Naive thymus-derived CD4-positive, alpha-beta T cell (primary cell): ENCODE results near the gene PHF23. TPM values are rescaled to one million over a fixed set of nuclear protein-coding genes. Genes with fewer than 3 reads are reported as not detected.

Source experiments
- ATAC-seq: fragments of 150-1000 bp; cut with Tn5 transposase; 2 replicates; pipeline ENCODE4 v1.10.0; 2021; ENCODE audit warnings: mild to moderate bottlenecking, moderate library complexity
- CTCF ChIA-PET: fragments of 350-600 bp; sonication (Branson Sonifier 250); formaldehyde crosslinking; loops from one replicate; lab custom pipeline; 2021; ENCODE audit warnings: antibody characterized with exemption; lab: Charles Lee
- POLR2A ChIA-PET: fragments of 350-600 bp; sonication (Branson Sonifier 250); formaldehyde crosslinking; loops from one replicate; lab custom pipeline; 2021; ENCODE audit warnings: antibody characterized with exemption, inconsistent platforms; lab: Charles Lee
- DNase-seq, 9 donors: peaks; one replicate each; pipeline versions ENCODE4 v3.0.0 to v3.0.0-alpha.2; 2020 to 2022; ENCODE audit warnings: mixed read lengths in 1 of 9
- H3K27ac ChIP-seq: one replicate; pipeline ENCODE4 v1.7.0; 2013; ENCODE audit warnings: mild to moderate bottlenecking, low read depth, low read length, moderate library complexity
- H3K27me3 ChIP-seq, 2 donors: one replicate each; pipeline ENCODE4 v1.7.0; 2013; ENCODE audit warnings: low read length in 2 of 2, mild to moderate bottlenecking in 2 of 2, moderate library complexity in 2 of 2; ENCODE audit not compliant: control insufficient read depth in 2 of 2, insufficient read depth in 2 of 2
- H3K36me3 ChIP-seq, 3 experiments: 1 replicate in 2 of 3; 2 replicates in 1 of 3; pipeline ENCODE4 v1.7.0; 2013; ENCODE audit warnings: low read length in 3 of 3, mild to moderate bottlenecking in 3 of 3, moderate library complexity in 1 of 3; ENCODE audit not compliant: insufficient read depth in 3 of 3, control insufficient read depth in 2 of 3
- H3K4me1 ChIP-seq, 2 donors: one replicate each; pipeline ENCODE4 v1.7.0; 2013; ENCODE audit warnings: low read length in 2 of 2, mild to moderate bottlenecking in 2 of 2, moderate library complexity in 1 of 2; ENCODE audit not compliant: control insufficient read depth in 2 of 2, insufficient read depth in 2 of 2
- H3K4me3 ChIP-seq: 2 replicates; pipeline ENCODE4 v1.7.0; 2013; ENCODE audit warnings: mild to moderate bottlenecking, low read length
- H3K9me3 ChIP-seq, 3 experiments: 1 replicate in 2 of 3; 2 replicates in 1 of 3; pipeline ENCODE4 v1.7.0; 2013; ENCODE audit warnings: low read length in 3 of 3; ENCODE audit not compliant: control insufficient read depth in 2 of 3
- H3K27ac Mint-ChIP-seq, 9 donors: one replicate each; pipeline ENCODE4 v1.8.0; 2020 to 2022; ENCODE audit warnings: mixed read lengths in 9 of 9, mild to moderate bottlenecking in 8 of 9, moderate library complexity in 5 of 9, inconsistent platforms in 2 of 9
- H3K27me3 Mint-ChIP-seq, 5 donors: one replicate each; pipeline ENCODE4 v1.8.0; 2021 to 2022; ENCODE audit warnings: mixed read lengths in 5 of 5, mild to moderate bottlenecking in 1 of 5
- H3K36me3 Mint-ChIP-seq, 5 donors: one replicate each; pipeline ENCODE4 v1.8.0; 2020 to 2022; ENCODE audit warnings: mixed read lengths in 5 of 5, mild to moderate bottlenecking in 3 of 5, inconsistent platforms in 1 of 5
- H3K4me1 Mint-ChIP-seq, 7 donors: one replicate each; pipeline ENCODE4 v1.8.0; 2020 to 2022; ENCODE audit warnings: mixed read lengths in 7 of 7, mild to moderate bottlenecking in 3 of 7, inconsistent platforms in 1 of 7
- H3K4me3 Mint-ChIP-seq, 10 donors: one replicate each; pipeline ENCODE4 v1.8.0; 2020 to 2022; ENCODE audit warnings: mild to moderate bottlenecking in 10 of 10, mixed read lengths in 10 of 10, moderate library complexity in 6 of 10, inconsistent platforms in 2 of 10
- H3K9me3 Mint-ChIP-seq, 11 donors: one replicate each; pipeline ENCODE4 v1.8.0; 2020 to 2022; ENCODE audit warnings: mixed read lengths in 11 of 11, mild to moderate bottlenecking in 4 of 11, inconsistent platforms in 1 of 11, moderate library complexity in 1 of 11
- intact Hi-C, 2 donors: fragments of 100-400 bp; cut with micrococcal nuclease; formaldehyde crosslinking; loops; one replicate each; pipeline ENCODE4 v1.15.1; 2023
- microRNA-seq: library from miRNA; unstranded; fragments of <30 nt; microRNA quantifications from one replicate; pipeline ENCODE4 v1.2.0, GENCODE V29; 2022; ENCODE audit warnings: borderline microRNAs expressed
- polyA plus RNA-seq, 2 donors: library from polyadenylated mRNA; unstranded; fragments of 300-500 nt; fragmentation: Illumina TruSeq; gene quantifications; one replicate each; pipeline ENCODE4 v1.2.3, GENCODE V29; 2021
- total RNA-seq, 6 experiments: library from RNA in 5 of 6; stranded (reverse) in 5 of 6; gene quantifications; 1 replicate in 5 of 6; 2 replicates in 1 of 6; pipeline ENCODE4 v1.2.3 and lab custom pipeline; 2021 to 2026

Gene PHF23
- total and polyA plus RNA-seq, 7 experiments from 2014 or later = 12.3 to 58.7 (median 41.3) TPM

- CTCF ChIA-PET = no interaction called here
- Mint-ChIP-seq H3K27ac (peak overlapping the region in 1 of 9 donors; percentile 28), H3K27me3 (no peaks in the 10 kb centered on the region), H3K4me1 (peaks cover 0 to 8% (median 6%) of the 10 kb centered on the region in 7 donors), H3K36me3 (peaks cover 0 to 11% (median 4%) of the 10 kb centered on the region in 5 donors), H3K9me3 (peaks cover 0 to 2% (median 0%) of the 10 kb centered on the region in 11 donors), H3K4me3 (no peak overlapping the region)
- intact Hi-C loops = no loop called here
- Histone ChIP-seq H3K27ac (no peak overlapping the region), H3K27me3 (no peaks in the 10 kb centered on the region), H3K9me3 (no peaks in the 10 kb centered on the region), H3K4me1 (no peaks in the 10 kb centered on the region), H3K36me3 (peaks cover 0 to 30% (median 0%) of the 10 kb centered on the region in 3 experiments), H3K4me3 (no peak overlapping the region)
- ATAC-seq (no peak), DNase-seq (no peak)
- POLR2A ChIA-PET = no interaction called here
These were observed 48.2 kb downstream of the PHF23 start for GRCh38 chr17:7191069-7191468.

- peaks cover 0 to 23% (median 0%) of the 10 kb centered on the region in 3 experiments for H3K36me3 ChIP-seq
- no peak overlapping the region for H3K4me3 ChIP-seq
- intact Hi-C loops = no loop called here
- H3K27ac ChIP-seq = no peak overlapping the region
- Mint-ChIP-seq H3K9me3 (peaks cover 0 to 2% (median 0%) of the 10 kb centered on the region in 11 donors), H3K4me3 (no peak overlapping the region), H3K27ac (no peak overlapping the region), H3K36me3 (peaks cover 0 to 10% (median 4%) of the 10 kb centered on the region in 5 donors), H3K27me3 (no peaks in the 10 kb centered on the region), H3K4me1 (peaks cover 0 to 8% (median 6%) of the 10 kb centered on the region in 7 donors)
- no peaks in the 10 kb centered on the region for H3K4me1 ChIP-seq
- ATAC-seq = no peak
- ChIA-PET CTCF (no interaction called here), POLR2A (no interaction called here)
- no peak for DNase-seq
- H3K9me3 ChIP-seq = no peaks in the 10 kb centered on the region
- no peaks in the 10 kb centered on the region for H3K27me3 ChIP-seq
These were observed 48.9 kb downstream of the PHF23 start for GRCh38 chr17:7190276-7190917.

- Histone ChIP-seq H3K4me3 (no peak overlapping the region), H3K4me1 (no peaks in the 10 kb centered on the region), H3K27me3 (no peaks in the 10 kb centered on the region), H3K36me3 (peaks cover 0 to 7% (median 0%) of the 10 kb centered on the region in 3 experiments), H3K27ac (no peak overlapping the region), H3K9me3 (no peaks in the 10 kb centered on the region)
- DNase-seq (no peak), ATAC-seq (peak; percentile 29)
- H3K27ac Mint-ChIP-seq = peak overlapping the region in 1 of 9 donors; percentile 88
- H3K4me1 Mint-ChIP-seq = peaks cover 0 to 8% (median 6%) of the 10 kb centered on the region in 7 donors
- no peak overlapping the region for H3K4me3 Mint-ChIP-seq
- peaks cover 0 to 2% (median 0%) of the 10 kb centered on the region in 5 donors for H3K36me3 Mint-ChIP-seq
- intact Hi-C loops = no loop called here
- ChIA-PET POLR2A (no interaction called here), CTCF (no interaction called here)
- no peaks in the 10 kb centered on the region for H3K9me3 Mint-ChIP-seq
- H3K27me3 Mint-ChIP-seq = no peaks in the 10 kb centered on the region
These were observed 53.0 kb downstream of the PHF23 start for GRCh38 chr17:7186241-7186640.

Small RNA genes within 50 kb of the gene (microRNA-seq; reads per million reads assigned to microRNA genes)
- gene MIR324 = 528 reads per million, percentile 75 among the genes with 10 or more reads in this experiment

Other genes with a start within 250 kb of the PHF23 start
Only the 30 nearest of the 36 such genes appear.
- 10 to 100 TPM in 3 of 5 experiments, 1 to 10 TPM in 2; 3.4 to 20.9 (median 15.0) TPM for gene SLC16A13, start 203.4 kb downstream of the PHF23 start, total RNA-seq
- gene SLC16A13, start 203.4 kb downstream of the PHF23 start, polyA plus RNA-seq = 1 to 10 TPM; 1.8 to 3.5 TPM
- gene SLC16A11, start 195.4 kb downstream of the PHF23 start, total RNA-seq = 1 to 10 TPM in 3 of 5 experiments, under 1 TPM in 2; 0.24 to 1.7 (median 1.4) TPM
- 1 to 10 TPM; 1.1 TPM for gene SLC16A11, start 195.4 kb downstream of the PHF23 start, polyA plus RNA-seq
- gene CLEC10A, start 159.2 kb downstream of the PHF23 start, total RNA-seq = 10 to 100 TPM in 1 of 5 experiments, 1 to 10 TPM in 3, not detected in 1; 1.4 to 10.6 (median 4.9) TPM
- not detected for gene CLEC10A, start 159.2 kb downstream of the PHF23 start, polyA plus RNA-seq
- gene ASGR2, start 124.6 kb downstream of the PHF23 start, total RNA-seq = 10 to 100 TPM in 1 of 5 experiments, 1 to 10 TPM in 1, under 1 TPM in 1, not detected in 2; 0.27 to 15.0 (median 1.9) TPM
- not detected for gene ASGR2, start 124.6 kb downstream of the PHF23 start, polyA plus RNA-seq
- 10 to 100 TPM in 1 of 5 experiments, 1 to 10 TPM in 1, under 1 TPM in 2, not detected in 1; 0.79 to 11.9 (median 1.3) TPM for gene ASGR1, start 60.1 kb downstream of the PHF23 start, total RNA-seq
- gene ASGR1, start 60.1 kb downstream of the PHF23 start, polyA plus RNA-seq = not detected
- gene DLG4, start 19.6 kb downstream of the PHF23 start, total RNA-seq = 10 to 100 TPM; 10.9 to 25.4 (median 16.5) TPM
- under 1 TPM; 0.26 to 0.83 TPM for gene DLG4, start 19.6 kb downstream of the PHF23 start, polyA plus RNA-seq
- 100 to 1,000 TPM; 287 to 390 (median 339) TPM for gene ACADVL, start 19.5 kb downstream of the PHF23 start, total RNA-seq
- 10 to 100 TPM; 75.3 to 88.4 TPM for gene ACADVL, start 19.5 kb downstream of the PHF23 start, polyA plus RNA-seq
- 10 to 100 TPM; 51.2 to 91.5 (median 52.3) TPM for gene DVL2, start 4.9 kb downstream of the PHF23 start, total RNA-seq
- 10 to 100 TPM; 15.1 to 31.1 TPM for gene DVL2, start 4.9 kb downstream of the PHF23 start, polyA plus RNA-seq
- gene GABARAP, start 3.0 kb upstream of the PHF23 start, total RNA-seq = 100 to 1,000 TPM; 214 to 427 (median 286) TPM
- gene GABARAP, start 3.0 kb upstream of the PHF23 start, polyA plus RNA-seq = 100 to 1,000 TPM; 656 to 950 TPM
- 100 to 1,000 TPM in 4 of 5 experiments, 10 to 100 TPM in 1; 96.8 to 173 (median 133) TPM for gene CTDNEP1, start 12.3 kb upstream of the PHF23 start, total RNA-seq
- 10 to 100 TPM; 38.3 to 45.4 TPM for gene CTDNEP1, start 12.3 kb upstream of the PHF23 start, polyA plus RNA-seq
- gene ELP5, start 12.8 kb upstream of the PHF23 start, total RNA-seq = 10 to 100 TPM; 26.9 to 49.1 (median 32.9) TPM
- gene ELP5, start 12.8 kb upstream of the PHF23 start, polyA plus RNA-seq = 10 to 100 TPM; 60.4 to 89.9 TPM
- gene CLDN7, start 23.0 kb upstream of the PHF23 start, total RNA-seq = 1 to 10 TPM in 2 of 5 experiments, under 1 TPM in 3; 0.29 to 3.8 (median 0.81) TPM
- 1 to 10 TPM; 1.7 to 2.9 TPM for gene CLDN7, start 23.0 kb upstream of the PHF23 start, polyA plus RNA-seq
- gene SLC2A4, start 42.3 kb upstream of the PHF23 start, total RNA-seq = not detected
- not detected for gene SLC2A4, start 42.3 kb upstream of the PHF23 start, polyA plus RNA-seq
- under 1 TPM in 3 of 5 experiments, not detected in 2; 0.27 to 0.64 (median 0.40) TPM for gene YBX2, start 55.2 kb upstream of the PHF23 start, total RNA-seq
- not detected for gene YBX2, start 55.2 kb upstream of the PHF23 start, polyA plus RNA-seq
- gene EIF5A, start 68.2 kb upstream of the PHF23 start, total RNA-seq = 100 to 1,000 TPM; 237 to 666 (median 453) TPM
- 100 to 1,000 TPM; 158 to 558 TPM for gene EIF5A, start 68.2 kb upstream of the PHF23 start, polyA plus RNA-seq
- 100 to 1,000 TPM in 3 of 5 experiments, 10 to 100 TPM in 2; 72.6 to 145 (median 107) TPM for gene GPS2, start 75.9 kb upstream of the PHF23 start, total RNA-seq
- 100 to 1,000 TPM in 1 of 2 donors, 10 to 100 TPM in 1; 80.1 to 134 TPM for gene GPS2, start 75.9 kb upstream of the PHF23 start, polyA plus RNA-seq
- 10 to 100 TPM; 42.6 to 92.6 (median 50.1) TPM for gene NEURL4, start 89.9 kb upstream of the PHF23 start, total RNA-seq
- 1 to 10 TPM; 1.1 to 2.5 TPM for gene NEURL4, start 89.9 kb upstream of the PHF23 start, polyA plus RNA-seq
- 100 to 1,000 TPM; 482 to 708 (median 599) TPM for gene ACAP1, start 97.1 kb upstream of the PHF23 start, total RNA-seq
- 100 to 1,000 TPM; 234 to 337 TPM for gene ACAP1, start 97.1 kb upstream of the PHF23 start, polyA plus RNA-seq
- gene KCTD11, start 112.7 kb upstream of the PHF23 start, total RNA-seq = 10 to 100 TPM in 1 of 5 experiments, 1 to 10 TPM in 4; 2.7 to 13.7 (median 4.0) TPM
- 1 to 10 TPM in 1 of 2 donors, under 1 TPM in 1; 0.83 to 1.1 TPM for gene KCTD11, start 112.7 kb upstream of the PHF23 start, polyA plus RNA-seq
- gene TMEM95, start 115.7 kb upstream of the PHF23 start, total RNA-seq = not detected
- gene TMEM95, start 115.7 kb upstream of the PHF23 start, polyA plus RNA-seq = not detected
- gene TNK1, start 141.6 kb upstream of the PHF23 start, total RNA-seq = 10 to 100 TPM in 4 of 5 experiments, 1 to 10 TPM in 1; 1.5 to 23.4 (median 13.9) TPM
- 1 to 10 TPM; 5.8 to 7.4 TPM for gene TNK1, start 141.6 kb upstream of the PHF23 start, polyA plus RNA-seq
- gene PLSCR3, start 155.1 kb upstream of the PHF23 start, total RNA-seq = 100 to 1,000 TPM in 1 of 5 experiments, 10 to 100 TPM in 4; 74.8 to 142 (median 85.0) TPM
- 100 to 1,000 TPM; 162 to 212 TPM for gene PLSCR3, start 155.1 kb upstream of the PHF23 start, polyA plus RNA-seq
- 10 to 100 TPM; 31.5 to 58.5 (median 48.2) TPM for gene TMEM256, start 164.6 kb upstream of the PHF23 start, total RNA-seq
- gene TMEM256, start 164.6 kb upstream of the PHF23 start, polyA plus RNA-seq = 10 to 100 TPM; 45.2 to 64.9 TPM
- gene NLGN2, start 168.4 kb upstream of the PHF23 start, total RNA-seq = 10 to 100 TPM in 3 of 5 experiments, 1 to 10 TPM in 2; 1.6 to 17.8 (median 11.9) TPM
- gene NLGN2, start 168.4 kb upstream of the PHF23 start, polyA plus RNA-seq = under 1 TPM; 0.20 to 0.28 TPM
- not detected for gene SPEM1, start 180.9 kb upstream of the PHF23 start, total RNA-seq
- gene SPEM1, start 180.9 kb upstream of the PHF23 start, polyA plus RNA-seq = not detected
- gene SPEM2, start 186.2 kb upstream of the PHF23 start, total RNA-seq = not detected
- not detected for gene SPEM2, start 186.2 kb upstream of the PHF23 start, polyA plus RNA-seq
- not detected for gene SPEM3, start 189.4 kb upstream of the PHF23 start, total RNA-seq
- gene SPEM3, start 189.4 kb upstream of the PHF23 start, polyA plus RNA-seq = not detected
- gene TMEM102, start 196.0 kb upstream of the PHF23 start, total RNA-seq = 10 to 100 TPM in 3 of 5 experiments, 1 to 10 TPM in 2; 8.2 to 19.1 (median 16.5) TPM
- gene TMEM102, start 196.0 kb upstream of the PHF23 start, polyA plus RNA-seq = 10 to 100 TPM in 1 of 2 donors, 1 to 10 TPM in 1; 8.5 to 26.1 TPM
- 10 to 100 TPM in 1 of 5 experiments, 1 to 10 TPM in 4; 2.8 to 39.7 (median 3.4) TPM for gene FGF11, start 200.1 kb upstream of the PHF23 start, total RNA-seq
- gene FGF11, start 200.1 kb upstream of the PHF23 start, polyA plus RNA-seq = under 1 TPM in 1 of 2 donors, not detected in 1; 0.09 TPM
- 10 to 100 TPM in 1 of 5 experiments, 1 to 10 TPM in 4; 6.0 to 14.6 (median 7.2) TPM for gene CHRNB1, start 205.6 kb upstream of the PHF23 start, total RNA-seq
- 10 to 100 TPM; 14.9 to 24.8 TPM for gene CHRNB1, start 205.6 kb upstream of the PHF23 start, polyA plus RNA-seq